WTC11 (cell line): ENCODE data around the gene KLHL11. TPM values are rescaled to one million over a fixed set of nuclear protein-coding genes. Genes with fewer than 3 reads are reported as not detected.

ENCODE experiments used
- ATAC-seq: fragments of 200-7000 bp; cut with Tn5 transposase; 2 replicates; pipeline ENCODE4 v1.10.0; 2021; ENCODE audit warnings: mild to moderate bottlenecking, moderate library complexity
- CTCF ChIA-PET: fragments of 300-600 bp; sonication (Branson Sonifier 250); formaldehyde crosslinking; loops from one replicate; lab custom pipeline; 2021; ENCODE audit warnings: antibody characterized with exemption; lab: Charles Lee
- POLR2A ChIA-PET: fragments of 350-600 bp; sonication (Branson Sonifier 250); formaldehyde crosslinking; loops from one replicate; lab custom pipeline; 2021; ENCODE audit warnings: antibody characterized with exemption; lab: Charles Lee
- DNase-seq: peaks from one replicate; pipeline ENCODE4 v3.0.0; 2021; ENCODE audit warnings: low spot score
- H3K27ac Mint-ChIP-seq: 2 replicates; pipeline ENCODE4 v1.8.0; 2021; ENCODE audit warnings: mixed read lengths
- H3K27me3 Mint-ChIP-seq: 2 replicates; pipeline ENCODE4 v1.8.0; 2021; ENCODE audit warnings: low read depth, mild to moderate bottlenecking, moderate library complexity, mixed read lengths
- H3K36me3 Mint-ChIP-seq: 2 replicates; pipeline ENCODE4 v1.8.0; 2021; ENCODE audit warnings: mixed read lengths
- H3K4me1 Mint-ChIP-seq: 2 replicates; pipeline ENCODE4 v1.8.0; 2022; ENCODE audit warnings: mixed read lengths
- H3K4me3 Mint-ChIP-seq: 2 replicates; pipeline ENCODE4 v1.8.0; 2021; ENCODE audit warnings: mild to moderate bottlenecking, moderate library complexity, mixed read lengths
- H3K9me3 Mint-ChIP-seq: 2 replicates; pipeline ENCODE4 v1.8.0; 2021; ENCODE audit warnings: mixed read lengths
- ATF1 ChIP-seq: sonication (generic); formaldehyde crosslinking; IDR thresholded peaks from 2 replicates; pipeline ENCODE4 v1.8.1; 2023; ENCODE audit warnings: mild to moderate bottlenecking, moderate library complexity, missing genetic modification reagents
- FOXJ3 ChIP-seq: sonication (generic); formaldehyde crosslinking; IDR thresholded peaks from 2 replicates; pipeline ENCODE4 v1.9.0; 2021; ENCODE audit warnings: missing genetic modification reagents, mild to moderate bottlenecking, borderline replicate concordance
- GTF2I ChIP-seq: fragments of 250-450 bp; sonication (Bioruptor Pico); conservative IDR thresholded peaks from 2 replicates; pipeline ENCODE4 v1.4.0; 2021; ENCODE audit warnings: mild to moderate bottlenecking
- NFATC4 ChIP-seq: fragments of 250-450 bp; sonication (Bioruptor Pico); IDR thresholded peaks from 2 replicates; pipeline ENCODE4 v1.9.0; 2021; ENCODE audit warnings: mild to moderate bottlenecking
- NFYB ChIP-seq: sonication (generic); formaldehyde crosslinking; conservative IDR thresholded peaks from 2 replicates; pipeline ENCODE4 v1.8.0; 2022; ENCODE audit warnings: low read depth, missing genetic modification reagents
- NR1H2 ChIP-seq: sonication (generic); formaldehyde crosslinking; IDR thresholded peaks from 2 replicates; pipeline ENCODE4 v1.9.0; 2021; ENCODE audit warnings: mild to moderate bottlenecking, moderate library complexity, missing genetic modification reagents
- RELA ChIP-seq: sonication (generic); formaldehyde crosslinking; IDR thresholded peaks from 2 replicates; pipeline ENCODE4 v1.8.1; 2022; ENCODE audit warnings: missing genetic modification reagents, mild to moderate bottlenecking, borderline replicate concordance
- ZNF138 ChIP-seq: sonication (generic); formaldehyde crosslinking; conservative IDR thresholded peaks from 2 replicates; pipeline ENCODE4 v1.8.1; 2022; ENCODE audit warnings: mild to moderate bottlenecking, moderate library complexity, missing genetic modification reagents
- ZNF232 ChIP-seq: sonication (generic); formaldehyde crosslinking; IDR thresholded peaks from 2 replicates; pipeline ENCODE4 v1.8.0; 2022; ENCODE audit warnings: mild to moderate bottlenecking, missing genetic modification reagents
- ZNF423 ChIP-seq: fragments of 250-450 bp; sonication (Bioruptor Pico); IDR thresholded peaks from 2 replicates; pipeline ENCODE4 v2.1.2; 2022; ENCODE audit warnings: mild to moderate bottlenecking, moderate library complexity
- total RNA-seq: library from RNA; stranded (reverse); gene quantifications from 3 replicates; pipeline ENCODE4 v1.2.3, GENCODE V29; 2021
- TF ChIP-seq, protein P1 (sequence below): sonication (generic); formaldehyde crosslinking; IDR thresholded peaks from 2 replicates; pipeline ENCODE4 v1.8.1; 2022; ENCODE audit warnings: mild to moderate bottlenecking, missing genetic modification reagents, moderate library complexity, borderline replicate concordance
- TF ChIP-seq, protein P2 (sequence below): sonication (generic); formaldehyde crosslinking; IDR thresholded peaks from 2 replicates; pipeline ENCODE4 v1.8.1; 2023; ENCODE audit warnings: mild to moderate bottlenecking, moderate library complexity, missing genetic modification reagents
- TF ChIP-seq, protein P3 (sequence below): fragments of 250-450 bp; sonication (Bioruptor Pico); conservative IDR thresholded peaks from 2 replicates; pipeline ENCODE4 v1.9.0; 2021; ENCODE audit warnings: mild to moderate bottlenecking
- TF ChIP-seq, protein P4 (sequence below): fragments of 250-450 bp; sonication (Bioruptor Pico); IDR thresholded peaks from 2 replicates; pipeline ENCODE4 v1.9.0; 2021; ENCODE audit warnings: mild to moderate bottlenecking
- TF ChIP-seq, protein P5 (sequence below): fragments of 200-600 bp; IDR thresholded peaks from 2 replicates; pipeline ENCODE4 v1.8.0; 2022; ENCODE audit warnings: antibody characterized with exemption
- TF ChIP-seq, protein P6 (sequence below): sonication (generic); formaldehyde crosslinking; IDR thresholded peaks from 2 replicates; pipeline ENCODE4 v1.8.0; 2022; ENCODE audit warnings: missing genetic modification reagents
- TF ChIP-seq, protein P7 (sequence below): sonication (generic); formaldehyde crosslinking; IDR thresholded peaks from 2 replicates; pipeline ENCODE4 v1.8.1; 2022; ENCODE audit warnings: low read depth, mild to moderate bottlenecking, moderate library complexity, missing genetic modification reagents, borderline replicate concordance
- TF ChIP-seq, protein P8 (sequence below): sonication (generic); formaldehyde crosslinking; IDR thresholded peaks from 2 replicates; pipeline ENCODE4 v1.8.1; 2022; ENCODE audit warnings: missing genetic modification reagents, borderline replicate concordance

KLHL11 gene
- total RNA-seq, 1 experiment from 2014 or later = 15.0 TPM

DNA sequence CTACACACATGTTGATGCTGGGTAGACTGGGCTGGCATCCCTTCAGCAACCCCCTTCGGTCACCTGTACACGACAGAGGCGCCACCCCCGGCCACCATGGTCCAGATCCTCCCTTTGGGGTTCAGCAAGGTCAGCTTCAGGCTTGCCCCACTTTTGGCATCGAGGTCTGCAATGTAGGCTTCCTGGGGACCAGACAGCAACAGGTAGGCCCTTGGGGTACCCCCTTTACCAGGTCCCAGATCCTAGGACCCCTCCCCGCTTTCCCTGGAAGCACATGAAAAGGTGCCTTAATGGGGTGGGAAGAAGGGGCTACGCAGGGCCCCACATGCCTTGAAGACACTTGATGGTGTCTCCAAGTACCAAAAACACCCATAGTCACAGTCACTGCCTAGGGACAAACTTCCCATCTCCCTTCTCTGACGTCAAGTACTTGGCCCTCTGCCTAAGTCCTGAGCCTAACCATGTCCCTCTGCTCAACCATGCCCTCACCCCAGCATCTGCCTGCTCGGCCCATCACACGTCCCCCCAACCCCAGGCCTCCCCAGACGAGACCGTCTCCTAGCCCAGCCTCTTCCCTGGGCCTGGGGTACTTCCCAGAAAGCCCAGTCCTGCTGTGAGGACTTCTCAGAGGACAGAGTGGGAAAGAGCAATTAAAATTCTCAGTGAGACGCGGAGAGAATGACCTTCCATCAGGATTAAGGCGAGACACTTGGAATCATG is 41.4 kb upstream of the KLHL11 start:
- POLR2A ChIA-PET = no interaction called here
- CTCF ChIA-PET = interaction anchor here (0.7 kb wide), 1 partner anchor 48 kb away, joined by 6 read pairs; no protein-coding TSS in a partner anchor
- no peak overlapping the region for H3K4me3 Mint-ChIP-seq
- H3K27me3 Mint-ChIP-seq = no peaks in the 10 kb centered on the region
- no peaks in the 10 kb centered on the region for H3K4me1 Mint-ChIP-seq
- peak overlapping the region; percentile 57 for H3K27ac Mint-ChIP-seq
- H3K36me3 Mint-ChIP-seq = peaks cover 87% of the 10 kb centered on the region
- DNase-seq (no peak), ATAC-seq (no peak)
- no peaks in the 10 kb centered on the region for H3K9me3 Mint-ChIP-seq
- TF ChIP-seq, protein P1, sequence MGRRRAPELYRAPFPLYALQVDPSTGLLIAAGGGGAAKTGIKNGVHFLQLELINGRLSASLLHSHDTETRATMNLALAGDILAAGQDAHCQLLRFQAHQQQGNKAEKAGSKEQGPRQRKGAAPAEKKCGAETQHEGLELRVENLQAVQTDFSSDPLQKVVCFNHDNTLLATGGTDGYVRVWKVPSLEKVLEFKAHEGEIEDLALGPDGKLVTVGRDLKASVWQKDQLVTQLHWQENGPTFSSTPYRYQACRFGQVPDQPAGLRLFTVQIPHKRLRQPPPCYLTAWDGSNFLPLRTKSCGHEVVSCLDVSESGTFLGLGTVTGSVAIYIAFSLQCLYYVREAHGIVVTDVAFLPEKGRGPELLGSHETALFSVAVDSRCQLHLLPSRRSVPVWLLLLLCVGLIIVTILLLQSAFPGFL = no peak
- TF ChIP-seq, protein P2, sequence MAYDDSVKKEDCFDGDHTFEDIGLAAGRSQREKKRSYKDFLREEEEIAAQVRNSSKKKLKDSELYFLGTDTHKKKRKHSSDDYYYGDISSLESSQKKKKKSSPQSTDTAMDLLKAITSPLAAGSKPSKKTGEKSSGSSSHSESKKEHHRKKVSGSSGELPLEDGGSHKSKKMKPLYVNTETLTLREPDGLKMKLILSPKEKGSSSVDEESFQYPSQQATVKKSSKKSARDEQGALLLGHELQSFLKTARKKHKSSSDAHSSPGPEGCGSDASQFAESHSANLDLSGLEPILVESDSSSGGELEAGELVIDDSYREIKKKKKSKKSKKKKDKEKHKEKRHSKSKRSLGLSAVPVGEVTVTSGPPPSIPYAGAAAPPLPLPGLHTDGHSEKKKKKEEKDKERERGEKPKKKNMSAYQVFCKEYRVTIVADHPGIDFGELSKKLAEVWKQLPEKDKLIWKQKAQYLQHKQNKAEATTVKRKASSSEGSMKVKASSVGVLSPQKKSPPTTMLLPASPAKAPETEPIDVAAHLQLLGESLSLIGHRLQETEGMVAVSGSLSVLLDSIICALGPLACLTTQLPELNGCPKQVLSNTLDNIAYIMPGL = no peak
- no peak for TF ChIP-seq ZNF423 (CRISPR knock-in tag)
- TF ChIP-seq, all 79 proteins: peak for 0

DNA sequence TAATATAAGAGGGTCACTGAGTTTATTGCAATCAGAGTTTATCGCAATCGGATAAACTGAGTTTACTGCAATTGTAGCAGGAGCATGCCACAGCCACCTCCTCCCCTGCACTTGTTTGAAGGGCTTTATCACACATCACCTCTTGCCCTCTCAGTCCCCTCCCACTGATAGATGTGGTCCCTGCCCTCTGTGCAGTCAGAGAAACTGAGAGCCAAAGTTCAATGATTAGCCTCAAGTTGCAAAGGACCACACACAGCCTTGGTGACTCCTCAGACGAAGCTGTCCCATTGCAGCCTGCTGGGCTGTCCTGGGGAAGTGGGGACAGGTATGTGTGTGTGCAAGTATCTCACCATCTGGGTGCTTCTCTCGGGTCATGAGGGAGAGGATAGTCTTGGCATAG is 39.9 kb upstream of the KLHL11 start:
- TF ChIP-seq NFYB = no peak
- TF ChIP-seq, protein P3, sequence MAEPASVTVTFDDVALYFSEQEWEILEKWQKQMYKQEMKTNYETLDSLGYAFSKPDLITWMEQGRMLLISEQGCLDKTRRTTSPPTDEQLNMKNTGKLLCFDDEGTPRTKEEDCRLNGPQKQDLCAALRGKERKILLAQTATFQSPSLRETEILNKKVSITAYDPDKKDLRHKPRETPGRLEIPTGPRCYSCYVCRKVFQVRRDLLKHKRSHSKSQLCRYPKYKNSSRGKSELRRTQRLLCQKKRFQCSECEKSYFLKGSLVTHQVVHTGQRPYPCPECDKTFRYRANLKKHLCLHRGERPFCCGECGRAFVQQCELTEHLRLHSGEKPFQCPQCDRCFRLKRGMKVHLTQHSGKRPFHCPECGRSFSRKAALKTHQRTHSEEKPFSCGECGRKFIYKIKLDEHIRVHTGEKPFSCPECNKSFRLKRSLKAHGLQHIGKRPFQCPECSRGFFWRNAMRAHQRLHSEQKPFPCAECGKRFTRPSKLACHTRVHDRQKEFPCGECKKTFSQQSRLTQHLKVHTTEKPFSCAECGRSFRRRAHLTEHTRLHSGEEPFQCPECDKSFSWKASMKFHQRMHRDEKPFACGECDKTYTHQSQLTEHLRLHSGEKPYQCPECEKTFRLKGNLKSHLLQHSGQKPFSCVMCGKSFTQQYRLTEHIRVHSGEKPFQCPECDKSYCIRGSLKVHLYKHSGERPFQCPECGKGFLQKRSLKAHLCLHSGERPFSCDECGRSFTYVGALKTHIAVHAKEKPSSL (CRISPR knock-in tag) = no peak
- TF ChIP-seq, protein P4, sequence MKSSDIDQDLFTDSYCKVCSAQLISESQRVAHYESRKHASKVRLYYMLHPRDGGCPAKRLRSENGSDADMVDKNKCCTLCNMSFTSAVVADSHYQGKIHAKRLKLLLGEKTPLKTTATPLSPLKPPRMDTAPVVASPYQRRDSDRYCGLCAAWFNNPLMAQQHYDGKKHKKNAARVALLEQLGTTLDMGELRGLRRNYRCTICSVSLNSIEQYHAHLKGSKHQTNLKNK (CRISPR knock-in tag) = no peak
- no peak for TF ChIP-seq NFATC4 (CRISPR knock-in tag)
- no peak for TF ChIP-seq ATF1 (CRISPR knock-in tag)
- TF ChIP-seq, protein P5, sequence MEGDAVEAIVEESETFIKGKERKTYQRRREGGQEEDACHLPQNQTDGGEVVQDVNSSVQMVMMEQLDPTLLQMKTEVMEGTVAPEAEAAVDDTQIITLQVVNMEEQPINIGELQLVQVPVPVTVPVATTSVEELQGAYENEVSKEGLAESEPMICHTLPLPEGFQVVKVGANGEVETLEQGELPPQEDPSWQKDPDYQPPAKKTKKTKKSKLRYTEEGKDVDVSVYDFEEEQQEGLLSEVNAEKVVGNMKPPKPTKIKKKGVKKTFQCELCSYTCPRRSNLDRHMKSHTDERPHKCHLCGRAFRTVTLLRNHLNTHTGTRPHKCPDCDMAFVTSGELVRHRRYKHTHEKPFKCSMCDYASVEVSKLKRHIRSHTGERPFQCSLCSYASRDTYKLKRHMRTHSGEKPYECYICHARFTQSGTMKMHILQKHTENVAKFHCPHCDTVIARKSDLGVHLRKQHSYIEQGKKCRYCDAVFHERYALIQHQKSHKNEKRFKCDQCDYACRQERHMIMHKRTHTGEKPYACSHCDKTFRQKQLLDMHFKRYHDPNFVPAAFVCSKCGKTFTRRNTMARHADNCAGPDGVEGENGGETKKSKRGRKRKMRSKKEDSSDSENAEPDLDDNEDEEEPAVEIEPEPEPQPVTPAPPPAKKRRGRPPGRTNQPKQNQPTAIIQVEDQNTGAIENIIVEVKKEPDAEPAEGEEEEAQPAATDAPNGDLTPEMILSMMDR = no peak
- TF ChIP-seq, protein P6, sequence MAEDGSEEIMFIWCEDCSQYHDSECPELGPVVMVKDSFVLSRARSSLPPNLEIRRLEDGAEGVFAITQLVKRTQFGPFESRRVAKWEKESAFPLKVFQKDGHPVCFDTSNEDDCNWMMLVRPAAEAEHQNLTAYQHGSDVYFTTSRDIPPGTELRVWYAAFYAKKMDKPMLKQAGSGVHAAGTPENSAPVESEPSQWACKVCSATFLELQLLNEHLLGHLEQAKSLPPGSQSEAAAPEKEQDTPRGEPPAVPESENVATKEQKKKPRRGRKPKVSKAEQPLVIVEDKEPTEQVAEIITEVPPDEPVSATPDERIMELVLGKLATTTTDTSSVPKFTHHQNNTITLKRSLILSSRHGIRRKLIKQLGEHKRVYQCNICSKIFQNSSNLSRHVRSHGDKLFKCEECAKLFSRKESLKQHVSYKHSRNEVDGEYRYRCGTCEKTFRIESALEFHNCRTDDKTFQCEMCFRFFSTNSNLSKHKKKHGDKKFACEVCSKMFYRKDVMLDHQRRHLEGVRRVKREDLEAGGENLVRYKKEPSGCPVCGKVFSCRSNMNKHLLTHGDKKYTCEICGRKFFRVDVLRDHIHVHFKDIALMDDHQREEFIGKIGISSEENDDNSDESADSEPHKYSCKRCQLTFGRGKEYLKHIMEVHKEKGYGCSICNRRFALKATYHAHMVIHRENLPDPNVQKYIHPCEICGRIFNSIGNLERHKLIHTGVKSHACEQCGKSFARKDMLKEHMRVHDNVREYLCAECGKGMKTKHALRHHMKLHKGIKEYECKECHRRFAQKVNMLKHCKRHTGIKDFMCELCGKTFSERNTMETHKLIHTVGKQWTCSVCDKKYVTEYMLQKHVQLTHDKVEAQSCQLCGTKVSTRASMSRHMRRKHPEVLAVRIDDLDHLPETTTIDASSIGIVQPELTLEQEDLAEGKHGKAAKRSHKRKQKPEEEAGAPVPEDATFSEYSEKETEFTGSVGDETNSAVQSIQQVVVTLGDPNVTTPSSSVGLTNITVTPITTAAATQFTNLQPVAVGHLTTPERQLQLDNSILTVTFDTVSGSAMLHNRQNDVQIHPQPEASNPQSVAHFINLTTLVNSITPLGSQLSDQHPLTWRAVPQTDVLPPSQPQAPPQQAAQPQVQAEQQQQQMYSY = no peak
- TF ChIP-seq, protein P7, sequence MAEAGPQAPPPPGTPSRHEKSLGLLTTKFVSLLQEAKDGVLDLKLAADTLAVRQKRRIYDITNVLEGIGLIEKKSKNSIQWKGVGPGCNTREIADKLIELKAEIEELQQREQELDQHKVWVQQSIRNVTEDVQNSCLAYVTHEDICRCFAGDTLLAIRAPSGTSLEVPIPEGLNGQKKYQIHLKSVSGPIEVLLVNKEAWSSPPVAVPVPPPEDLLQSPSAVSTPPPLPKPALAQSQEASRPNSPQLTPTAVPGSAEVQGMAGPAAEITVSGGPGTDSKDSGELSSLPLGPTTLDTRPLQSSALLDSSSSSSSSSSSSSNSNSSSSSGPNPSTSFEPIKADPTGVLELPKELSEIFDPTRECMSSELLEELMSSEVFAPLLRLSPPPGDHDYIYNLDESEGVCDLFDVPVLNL (CRISPR knock-in tag) = no peak
- TF ChIP-seq, protein P8, sequence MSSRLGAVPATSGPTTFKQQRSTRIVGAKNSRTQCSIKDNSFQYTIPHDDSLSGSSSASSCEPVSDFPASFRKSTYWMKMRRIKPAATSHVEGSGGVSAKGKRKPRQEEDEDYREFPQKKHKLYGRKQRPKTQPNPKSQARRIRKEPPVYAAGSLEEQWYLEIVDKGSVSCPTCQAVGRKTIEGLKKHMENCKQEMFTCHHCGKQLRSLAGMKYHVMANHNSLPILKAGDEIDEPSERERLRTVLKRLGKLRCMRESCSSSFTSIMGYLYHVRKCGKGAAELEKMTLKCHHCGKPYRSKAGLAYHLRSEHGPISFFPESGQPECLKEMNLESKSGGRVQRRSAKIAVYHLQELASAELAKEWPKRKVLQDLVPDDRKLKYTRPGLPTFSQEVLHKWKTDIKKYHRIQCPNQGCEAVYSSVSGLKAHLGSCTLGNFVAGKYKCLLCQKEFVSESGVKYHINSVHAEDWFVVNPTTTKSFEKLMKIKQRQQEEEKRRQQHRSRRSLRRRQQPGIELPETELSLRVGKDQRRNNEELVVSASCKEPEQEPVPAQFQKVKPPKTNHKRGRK (CRISPR knock-in tag) = no peak
- TF ChIP-seq ZNF138 (CRISPR knock-in tag) = no peak
- TF ChIP-seq RELA (CRISPR knock-in tag) = no peak
- TF ChIP-seq ZNF232 (CRISPR knock-in tag) = no peak
- no peak for TF ChIP-seq FOXJ3 (CRISPR knock-in tag)
- no peak for TF ChIP-seq ZNF423 (CRISPR knock-in tag)
- TF ChIP-seq, protein P1 = no peak
- TF ChIP-seq GTF2I (CRISPR knock-in tag) = no peak
- no peak for TF ChIP-seq NR1H2 (CRISPR knock-in tag)
- Mint-ChIP-seq H3K27me3 (no peaks in the 10 kb centered on the region), H3K27ac (no peak overlapping the region), H3K4me3 (no peak overlapping the region), H3K9me3 (no peaks in the 10 kb centered on the region), H3K4me1 (no peaks in the 10 kb centered on the region), H3K36me3 (peaks cover 83% of the 10 kb centered on the region)
- no peak for DNase-seq
- ChIA-PET CTCF (no interaction called here), POLR2A (no interaction called here)
- no peak for ATAC-seq
